PC-9 (cell line): ENCODE results near the gene ETV6. TPM values are rescaled to one million over a fixed set of nuclear protein-coding genes. Genes with fewer than 3 reads are reported as not detected.

Source experiments
- BruUV-seq: library from RNA; stranded (reverse); fragments of 400-500 nt; replicated peaks from 2 replicates; lab custom pipeline; 2021; lab: Mats Ljungman, UMichigan
- CTCF ChIA-PET: fragments of 300-600 bp; sonication (Branson Sonifier 250); formaldehyde crosslinking; loops from one replicate; lab custom pipeline; 2022; ENCODE audit warnings: antibody characterized with exemption; lab: Charles Lee
- POLR2A ChIA-PET: fragments of 300-600 bp; sonication (Branson Sonifier 250); formaldehyde crosslinking; loops from one replicate; lab custom pipeline; 2022; ENCODE audit warnings: antibody characterized with exemption; ENCODE audit not compliant: unreplicated experiment; lab: Charles Lee
- DNase-seq, 2 experiments: peaks; one replicate each; pipeline versions ENCODE4 v3.0.0 to v3.0.0-alpha.2; 2015 to 2022; ENCODE audit warnings: mixed read lengths in 1 of 2
- H2AFZ ChIP-seq: fragments of 200-600 bp; sonication (generic); 2 replicates; pipeline ENCODE4 v1.8.1; 2017; ENCODE audit warnings: antibody characterized with exemption
- H3F3A ChIP-seq: fragments of 200-600 bp; sonication (generic); 2 replicates; pipeline ENCODE4 v1.8.1; 2017; ENCODE audit warnings: antibody characterized with exemption, mild to moderate bottlenecking, low read depth; ENCODE audit not compliant: insufficient read depth
- H3K27ac ChIP-seq: fragments of 200-600 bp; sonication (generic); 2 replicates; pipeline ENCODE4 v1.6.1; 2016; ENCODE audit warnings: mixed run types
- H3K27me3 ChIP-seq: fragments of 200-600 bp; sonication (generic); 2 replicates; pipeline ENCODE4 v1.6.1; 2016; ENCODE audit warnings: low read depth, mixed run types; ENCODE audit not compliant: insufficient read depth
- H3K36me3 ChIP-seq: fragments of 200-600 bp; sonication (generic); 2 replicates; pipeline ENCODE4 v1.6.1; 2016; ENCODE audit warnings: low read depth, mixed run types
- H3K4me1 ChIP-seq: fragments of 200-600 bp; sonication (generic); replicated peaks from 2 replicates; pipeline ENCODE4 v1.6.1; 2016; ENCODE audit warnings: mixed run types; ENCODE audit not compliant: insufficient read depth
- H3K4me2 ChIP-seq: fragments of 200-600 bp; sonication (generic); 2 replicates; pipeline ENCODE4 v1.6.1; 2017; ENCODE audit warnings: mixed run types
- H3K4me3 ChIP-seq: fragments of 200-600 bp; sonication (generic); 2 replicates; pipeline ENCODE4 v1.6.1; 2016; ENCODE audit warnings: mixed run types
- H3K79me2 ChIP-seq: fragments of 200-600 bp; sonication (generic); 2 replicates; pipeline ENCODE4 v1.6.1; 2017; ENCODE audit warnings: low read depth, mixed run types
- H3K9me2 ChIP-seq: fragments of 200-600 bp; sonication (generic); 2 replicates; pipeline ENCODE4 v1.8.1; 2017; ENCODE audit warnings: mild to moderate bottlenecking; ENCODE audit not compliant: insufficient read depth
- H3K9me3 ChIP-seq: fragments of 200-600 bp; sonication (generic); 2 replicates; pipeline ENCODE4 v1.8.1; 2016; ENCODE audit warnings: low read depth; ENCODE audit not compliant: insufficient read depth
- H4K20me1 ChIP-seq: fragments of 200-600 bp; sonication (generic); 2 replicates; pipeline ENCODE4 v1.8.1; 2017; ENCODE audit not compliant: insufficient read depth
- CTCF ChIP-seq: fragments of 200-600 bp; sonication (generic); conservative IDR thresholded peaks from 2 replicates; pipeline ENCODE4 v1.6.1; 2017; ENCODE audit warnings: mixed run types, antibody characterized with exemption, mild to moderate bottlenecking, moderate library complexity
- EZH2 ChIP-seq: fragments of 200-600 bp; sonication (generic); IDR thresholded peaks from 2 replicates; pipeline ENCODE4 v1.8.0; 2017; ENCODE audit warnings: antibody characterized with exemption, low read depth
- intact Hi-C: fragments of 100-400 bp; cut with micrococcal nuclease; formaldehyde crosslinking; loops from one replicate; pipeline ENCODE4 v1.10.0; 2022; ENCODE audit not compliant: unreplicated experiment
- total RNA-seq: library from RNA; stranded (reverse); gene quantifications from 2 replicates; pipeline ENCODE4 v1.2.3, GENCODE V29; 2021

ETV6 gene
- total RNA-seq, 1 experiment from 2014 or later: 62.8 TPM

GRCh38 chr12:11718768-11719253 is 69.3 kb downstream of the ETV6 start:
- Histone ChIP-seq H3K4me3 (no peak overlapping the region), H3F3A (no peaks in the 10 kb centered on the region), H2AFZ (no peak overlapping the region), H3K27ac (no peak overlapping the region), H4K20me1 (no peaks in the 10 kb centered on the region), H3K9me3 (no peaks in the 10 kb centered on the region), H3K4me2 (no peak overlapping the region), H3K9me2 (no peaks in the 10 kb centered on the region), H3K79me2 (peaks cover 11% of the 10 kb centered on the region; the same call in 1 of the 2 replicates), H3K27me3 (no peaks in the 10 kb centered on the region), H3K36me3 (no peaks in the 10 kb centered on the region), H3K4me1 (no peaks in the 10 kb centered on the region)
- intact Hi-C loops: no loop called here
- no peak for DNase-seq
- TF ChIP-seq CTCF (no peak), EZH2 (no peak)
- CTCF ChIA-PET: no interaction called here
- POLR2A ChIA-PET: interaction anchor here (0.7 kb wide), 1 partner anchor 159 kb away, joined by 4 read pairs; no protein-coding TSS in a partner anchor
- BruUV-seq: no TSS peak

DNA sequence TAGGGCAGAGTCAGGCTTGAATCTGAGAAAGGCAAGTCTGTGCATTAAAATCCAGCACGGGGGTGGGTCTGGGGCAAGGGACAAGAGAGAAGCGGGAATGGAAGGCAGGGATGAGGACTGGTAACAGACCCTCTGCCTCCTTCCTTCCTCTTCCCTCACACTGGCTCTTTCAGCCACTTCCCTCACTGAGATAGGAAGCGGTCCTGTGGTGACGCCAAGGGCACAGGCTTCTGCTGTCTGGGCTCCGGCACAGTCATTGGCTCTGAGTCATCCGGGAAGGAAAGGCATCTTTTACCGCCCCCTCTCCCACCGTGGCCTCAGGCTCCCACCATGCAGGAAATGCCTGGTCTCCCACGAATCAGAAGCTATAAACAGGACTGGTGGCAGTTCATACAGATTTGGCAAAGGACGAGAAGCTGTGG is 70.2 kb downstream of the ETV6 start:
- Histone ChIP-seq H3K4me1 (no peaks in the 10 kb centered on the region), H3K27me3 (no peaks in the 10 kb centered on the region), H3F3A (no peaks in the 10 kb centered on the region), H4K20me1 (no peaks in the 10 kb centered on the region), H3K9me3 (no peaks in the 10 kb centered on the region), H3K79me2 (peaks cover 14% of the 10 kb centered on the region), H3K36me3 (no peaks in the 10 kb centered on the region), H3K4me2 (no peak overlapping the region), H2AFZ (no peak overlapping the region), H3K4me3 (no peak overlapping the region), H3K27ac (no peak overlapping the region), H3K9me2 (no peaks in the 10 kb centered on the region)
- no peak for DNase-seq
- intact Hi-C loops: no loop called here
- TF ChIP-seq CTCF (no peak), EZH2 (no peak)
- POLR2A ChIA-PET: no interaction called here
- CTCF ChIA-PET: no interaction called here
- no TSS peak for BruUV-seq

DNA sequence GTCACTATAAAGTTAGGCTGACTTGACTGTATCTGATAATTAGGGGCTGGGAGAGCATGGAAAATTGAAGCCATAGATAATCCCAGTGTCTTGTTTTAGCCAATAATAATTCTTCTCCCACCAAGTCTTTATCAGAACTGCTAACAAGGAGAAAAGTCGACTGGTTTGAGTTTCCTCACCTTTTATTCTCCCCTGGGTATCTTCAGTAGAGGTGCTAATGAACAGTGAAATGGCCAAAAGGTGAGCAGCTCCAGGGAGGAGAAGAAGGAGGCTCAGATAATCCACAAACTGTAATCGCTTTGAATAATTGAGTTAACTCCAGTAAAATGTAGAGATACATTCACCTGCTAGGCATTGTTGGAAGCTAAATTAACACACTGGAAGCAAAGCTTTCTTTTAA is 72.6 kb downstream of the ETV6 start:
- ChIA-PET POLR2A (no interaction called here), CTCF (interaction anchor here (0.6 kb wide), 1 partner anchor 132 kb away, joined by 3 read pairs; no protein-coding TSS in a partner anchor)
- peaks cover 27% of the 10 kb centered on the region for H3K79me2 ChIP-seq
- H3K4me1 ChIP-seq: no peaks in the 10 kb centered on the region
- no peak overlapping the region for H3K4me2 ChIP-seq
- TF ChIP-seq CTCF (no peak), EZH2 (no peak)
- BruUV-seq: no TSS peak
- H3K36me3 ChIP-seq: no peaks in the 10 kb centered on the region
- H3F3A ChIP-seq: no peaks in the 10 kb centered on the region
- no peaks in the 10 kb centered on the region for H3K9me3 ChIP-seq
- no peak for DNase-seq
- no peaks in the 10 kb centered on the region for H3K27me3 ChIP-seq
- no peak overlapping the region for H3K27ac ChIP-seq
- H2AFZ ChIP-seq: no peak overlapping the region
- H3K9me2 ChIP-seq: no peaks in the 10 kb centered on the region
- intact Hi-C loops: no loop called here
- no peaks in the 10 kb centered on the region for H4K20me1 ChIP-seq
- no peak overlapping the region for H3K4me3 ChIP-seq
